ENCODE measurements around the gene RGS7BP. TPM values are rescaled to one million over a fixed set of nuclear protein-coding genes. Genes with fewer than 3 reads are reported as not detected.

Gene RGS7BP
- total RNA-seq, 1 experiment from 2014 or later = 0.33 TPM

GRCh38 chr5:64514612-64515011 lies 8.8 kb downstream of the RGS7BP start:
- Histone ChIP-seq H2BK12ac (ENCODE audit: insufficient read length, low read depth, low read length) (no peak overlapping the region), H2AK5ac (ENCODE audit: insufficient read length, low read length) (no peak overlapping the region), H3K27me3 (ENCODE audit: insufficient read depth, low read length) (no peaks in the 10 kb centered on the region), H2BK15ac (ENCODE audit: low read depth, low read length) (no peak overlapping the region), H3K4ac (ENCODE audit: low read depth, low read length) (no peak overlapping the region), H3K23ac (ENCODE audit: insufficient read length, low read depth, low read length) (no peak overlapping the region), H4K91ac (ENCODE audit: insufficient read length, low read depth, low read length) (no peak overlapping the region), H3K23me2 (ENCODE audit: insufficient read length, low read depth, low read length, poor library complexity, severe bottlenecking) (no peaks in the 10 kb centered on the region), H4K8ac (replicated peaks; ENCODE audit: insufficient read length, low read depth, low read length) (no peak overlapping the region), H2BK120ac (ENCODE audit: low read depth, low read length, poor library complexity, severe bottlenecking) (no peak overlapping the region), H3K18ac (ENCODE audit: insufficient read length, low read depth, low read length) (no peak overlapping the region), H4K5ac (ENCODE audit: insufficient read length, low read depth, low read length) (no peak overlapping the region), H3K9me3 (ENCODE audit: control insufficient read depth, low read depth, low read length) (no peaks in the 10 kb centered on the region), H3K14ac (ENCODE audit: insufficient read depth, low read length) (no peak overlapping the region), H2BK5ac (ENCODE audit: insufficient read length, low read length) (no peak overlapping the region), H3K4me1 (ENCODE audit: insufficient read depth, low read length) (no peaks in the 10 kb centered on the region), H3K56ac (ENCODE audit: insufficient read length, low read depth, low read length) (no peak overlapping the region), H2BK20ac (ENCODE audit: low read depth, low read length, poor library complexity, severe bottlenecking) (no peak overlapping the region), H3T11ph (ENCODE audit: low read length) (no peak overlapping the region), H3K79me1 (ENCODE audit: insufficient read depth, low read depth, low read length, poor library complexity, severe bottlenecking) (no peaks in the 10 kb centered on the region), H3K27ac (ENCODE audit: insufficient read length, low read depth, low read length) (no peak overlapping the region), H2AFZ (ENCODE audit: low read length) (no peak overlapping the region), H3K4me2 (ENCODE audit: insufficient read depth, insufficient read length, low read length) (no peak overlapping the region), H3K9ac (ENCODE audit: extremely low read depth, insufficient read length, low read length) (no peak overlapping the region), H3K79me2 (ENCODE audit: insufficient read depth, low read length) (no peaks in the 10 kb centered on the region), H4K20me1 (ENCODE audit: control insufficient read depth, insufficient read depth, insufficient read length) (no peaks in the 10 kb centered on the region)
- Mint-ChIP-seq H3K27ac (no peak overlapping the region), H3K4me3 (no peak overlapping the region), H3K4me1 (no peaks in the 10 kb centered on the region), H3K27me3 (ENCODE audit: low read depth) (peaks cover 19% of the 10 kb centered on the region), H3K9me3 (no peaks in the 10 kb centered on the region), H3K36me3 (ENCODE audit: insufficient read depth in 1 of 3, low read depth in 3 of 3) (no peaks in the 10 kb centered on the region)
- no peak for DNase-seq
- TF ChIP-seq, protein P1, sequence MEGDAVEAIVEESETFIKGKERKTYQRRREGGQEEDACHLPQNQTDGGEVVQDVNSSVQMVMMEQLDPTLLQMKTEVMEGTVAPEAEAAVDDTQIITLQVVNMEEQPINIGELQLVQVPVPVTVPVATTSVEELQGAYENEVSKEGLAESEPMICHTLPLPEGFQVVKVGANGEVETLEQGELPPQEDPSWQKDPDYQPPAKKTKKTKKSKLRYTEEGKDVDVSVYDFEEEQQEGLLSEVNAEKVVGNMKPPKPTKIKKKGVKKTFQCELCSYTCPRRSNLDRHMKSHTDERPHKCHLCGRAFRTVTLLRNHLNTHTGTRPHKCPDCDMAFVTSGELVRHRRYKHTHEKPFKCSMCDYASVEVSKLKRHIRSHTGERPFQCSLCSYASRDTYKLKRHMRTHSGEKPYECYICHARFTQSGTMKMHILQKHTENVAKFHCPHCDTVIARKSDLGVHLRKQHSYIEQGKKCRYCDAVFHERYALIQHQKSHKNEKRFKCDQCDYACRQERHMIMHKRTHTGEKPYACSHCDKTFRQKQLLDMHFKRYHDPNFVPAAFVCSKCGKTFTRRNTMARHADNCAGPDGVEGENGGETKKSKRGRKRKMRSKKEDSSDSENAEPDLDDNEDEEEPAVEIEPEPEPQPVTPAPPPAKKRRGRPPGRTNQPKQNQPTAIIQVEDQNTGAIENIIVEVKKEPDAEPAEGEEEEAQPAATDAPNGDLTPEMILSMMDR (conservative IDR thresholded peaks at IDR 0.05) = no peak
- WGBS (ENCODE audit: extremely low coverage, insufficient read length, low lambda C conversion rate) = no CpG with 5 or more reads among the region's 1 CpG

Data from H9 (cell line).